Ovary (tissue), 3 donors: ENCODE measurements around the gene OGDHL.

ENCODE experiments used
- CTCF ChIP-seq, 3 donors: fragments of 450-650 bp in 2 of 3; fragments of 200-600 bp in 1 of 3; IDR thresholded peaks; one replicate each; pipeline versions ENCODE4 v1.5.1 to v1.8.0; 2016 to 2022; ENCODE audit warnings: antibody characterized with exemption in 3 of 3, mild to moderate bottlenecking in 1 of 3
- POLR2A ChIP-seq: fragments of 450-650 bp; IDR thresholded peaks from one replicate; pipeline ENCODE4 v1.6.1; 2017; ENCODE audit warnings: antibody characterized with exemption, mild to moderate bottlenecking, moderate library complexity
- donor health status: DM: no; HTN: no; CAD: no.

GRCh38 chr10:49710966-49711365, 51.2 kb downstream of the OGDHL start:
- TF ChIP-seq POLR2A (no peak), CTCF (IDR thresholded peaks at IDR 0.05) (no peak)
